Kasumi-1 (cell line): ENCODE measurements around the gene HIF1AN.

Source experiments
- DNase-seq, 2 experiments: peaks; one replicate each; lab custom pipeline; 2025; lab: John Stamatoyannopoulos, UW

The HIF1AN gene

DNA sequence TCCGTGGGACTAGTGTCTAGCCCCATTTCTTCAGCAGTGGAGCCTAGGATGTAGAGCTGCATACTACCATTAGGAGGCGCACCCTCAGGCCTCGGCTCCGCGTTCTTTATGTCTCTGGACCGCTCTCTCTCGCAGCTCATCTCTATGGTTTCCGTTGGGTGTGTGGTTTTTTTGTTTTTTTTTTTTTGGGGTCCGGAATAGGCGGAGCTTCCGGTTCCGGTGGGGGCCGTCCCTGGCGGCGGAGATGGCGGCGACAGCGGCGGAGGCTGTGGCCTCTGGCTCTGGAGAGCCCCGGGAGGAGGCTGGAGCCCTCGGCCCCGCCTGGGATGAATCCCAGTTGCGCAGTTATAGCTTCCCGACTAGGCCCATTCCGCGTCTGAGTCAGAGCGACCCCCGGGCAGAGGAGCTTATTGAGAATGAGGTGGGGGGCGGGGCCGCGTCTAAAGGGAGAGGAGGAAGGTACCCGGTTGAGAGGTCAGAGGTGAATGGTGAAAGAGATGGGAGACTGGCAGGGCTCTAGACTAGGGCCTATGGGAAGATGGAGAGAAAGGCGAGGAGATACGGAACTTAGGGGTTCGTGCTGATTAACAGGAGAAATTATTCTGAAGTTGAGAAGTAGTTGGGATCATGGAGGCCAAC lies at the start of gene HIF1AN:
HIF1AN (plus strand) TSS at position 229 of the 639 bp plus-strand sequence; CDS start at position 245, 16 bp downstream.
- peak; percentile 99 for DNase-seq

- DNase-seq: no peak
Measured at GRCh38 chr10:100487529-100487928, 48.2 kb upstream of the HIF1AN start.

DNA sequence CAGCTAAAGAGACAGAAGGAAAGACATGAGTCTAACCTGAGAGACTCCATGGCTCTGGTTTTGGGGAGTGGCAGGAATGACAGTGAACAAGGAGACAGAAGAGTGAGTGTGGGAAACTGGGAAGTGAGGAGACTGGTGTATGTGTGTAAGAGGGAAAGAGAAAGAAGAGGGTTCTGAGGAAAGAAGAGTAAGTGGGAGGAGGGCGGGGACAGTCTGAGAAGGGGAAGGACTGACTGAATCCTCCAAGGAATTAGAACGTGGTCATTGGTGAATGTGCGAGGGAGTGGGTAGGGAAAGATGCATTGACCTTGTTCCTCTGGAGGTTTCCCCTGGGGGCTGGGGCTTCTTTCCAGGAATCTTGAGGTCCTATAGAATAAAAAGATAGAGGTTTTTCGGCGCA lies 46.3 kb upstream of the HIF1AN start:
- DNase-seq: no peak

- no peak for DNase-seq
Measured at GRCh38 chr10:100490531-100490930, 45.2 kb upstream of the HIF1AN start.

GRCh38 chr10:100496567-100496966 lies 39.2 kb upstream of the HIF1AN start:
- no peak for DNase-seq

DNA sequence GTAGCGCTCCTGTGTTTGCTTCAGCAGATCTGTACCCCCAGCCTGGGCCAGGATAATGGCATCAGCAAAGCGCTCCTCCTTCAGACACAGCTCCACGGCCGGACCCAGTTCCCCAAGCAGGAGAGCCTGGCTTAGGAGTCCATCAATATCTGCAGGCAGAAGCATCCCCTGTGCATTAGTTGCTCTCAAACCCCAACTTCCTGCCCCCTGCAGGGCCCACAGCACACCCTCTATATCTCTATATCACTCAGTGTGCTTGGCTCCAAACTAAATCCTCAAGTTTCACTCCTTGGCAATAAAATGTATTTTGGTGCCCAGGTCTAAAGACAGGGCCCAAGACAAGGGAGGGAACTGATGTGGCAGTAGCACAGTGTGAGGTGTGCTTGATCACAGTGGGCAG lies 37.7 kb upstream of the HIF1AN start:
- DNase-seq: no peak

- no peak for DNase-seq
Measured at GRCh38 chr10:100501423-100501822, 34.3 kb upstream of the HIF1AN start.

GRCh38 chr10:100502926-100503494 lies 32.7 kb upstream of the HIF1AN start:
- no peak for DNase-seq

GRCh38 chr10:100504096-100504495 lies 31.6 kb upstream of the HIF1AN start:
- no peak for DNase-seq

DNA sequence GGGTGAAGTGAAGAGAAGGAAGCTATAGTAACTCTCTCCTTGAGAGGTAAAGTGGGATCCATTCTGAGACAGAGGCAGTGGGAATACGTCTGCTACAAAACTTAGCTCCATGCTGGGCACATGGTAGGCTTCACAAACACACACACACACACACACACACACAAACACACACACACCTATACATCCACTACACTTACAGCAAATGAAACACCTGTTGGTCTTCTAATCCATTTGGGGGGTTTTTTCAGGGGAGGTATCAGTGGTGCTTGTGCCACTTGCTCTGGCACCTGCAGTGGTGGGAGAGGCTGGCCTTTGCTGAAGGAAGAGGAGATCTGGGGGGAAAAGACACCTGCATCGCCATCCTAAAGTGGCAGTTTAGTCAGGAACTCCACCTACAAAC lies 30.6 kb upstream of the HIF1AN start:
- no peak for DNase-seq

- no peak for DNase-seq
Measured at GRCh38 chr10:100506596-100507356, 29.0 kb upstream of the HIF1AN start.

- no peak for DNase-seq
Measured at GRCh38 chr10:100507357-100507732, 28.4 kb upstream of the HIF1AN start.

DNA sequence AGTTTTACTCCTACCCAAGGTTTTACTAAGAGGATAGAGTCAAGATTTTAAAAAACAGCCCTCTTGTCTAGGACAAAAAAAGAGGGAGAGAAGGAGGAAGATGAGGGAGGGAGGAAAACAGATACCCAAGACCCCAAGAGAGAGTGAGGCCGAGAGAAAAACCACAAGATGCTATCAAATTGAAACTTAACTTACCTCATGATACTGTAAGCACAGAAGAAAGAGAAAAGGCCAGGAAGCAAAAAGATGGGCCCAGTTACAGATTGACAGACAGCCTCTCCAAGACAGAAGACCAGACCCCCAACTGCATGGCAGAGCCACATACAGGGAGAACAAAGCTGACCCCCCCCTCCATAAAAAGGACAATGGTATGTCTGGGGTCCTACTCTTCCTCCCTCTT lies 27.5 kb upstream of the HIF1AN start:
- DNase-seq: no peak

DNA sequence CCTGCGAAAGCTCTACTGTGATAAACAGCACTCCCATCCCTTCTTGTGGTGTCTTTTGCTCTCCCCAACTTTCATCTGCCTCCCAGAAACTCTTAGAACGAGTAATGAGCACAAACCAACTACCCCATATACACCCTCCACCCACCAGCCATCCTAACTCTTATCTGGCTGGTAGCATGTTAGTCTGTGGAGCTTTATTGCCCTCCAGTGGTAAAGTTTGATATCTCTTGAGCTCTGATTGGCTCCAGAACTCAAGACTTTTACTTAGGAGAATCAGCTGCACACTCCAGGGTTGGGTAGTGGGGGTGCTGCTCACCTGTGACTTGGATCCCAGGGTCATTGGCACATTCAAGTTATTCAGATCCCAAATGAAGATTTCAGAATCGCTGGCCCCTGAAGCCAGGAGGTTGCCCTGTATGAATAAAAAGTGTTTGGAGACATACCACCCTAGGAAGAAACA lies 27.0 kb upstream of the HIF1AN start:
- DNase-seq: peak; percentile 78 to 88

GRCh38 chr10:100509241-100509840 lies 26.4 kb upstream of the HIF1AN start:
- no peak for DNase-seq

DNA sequence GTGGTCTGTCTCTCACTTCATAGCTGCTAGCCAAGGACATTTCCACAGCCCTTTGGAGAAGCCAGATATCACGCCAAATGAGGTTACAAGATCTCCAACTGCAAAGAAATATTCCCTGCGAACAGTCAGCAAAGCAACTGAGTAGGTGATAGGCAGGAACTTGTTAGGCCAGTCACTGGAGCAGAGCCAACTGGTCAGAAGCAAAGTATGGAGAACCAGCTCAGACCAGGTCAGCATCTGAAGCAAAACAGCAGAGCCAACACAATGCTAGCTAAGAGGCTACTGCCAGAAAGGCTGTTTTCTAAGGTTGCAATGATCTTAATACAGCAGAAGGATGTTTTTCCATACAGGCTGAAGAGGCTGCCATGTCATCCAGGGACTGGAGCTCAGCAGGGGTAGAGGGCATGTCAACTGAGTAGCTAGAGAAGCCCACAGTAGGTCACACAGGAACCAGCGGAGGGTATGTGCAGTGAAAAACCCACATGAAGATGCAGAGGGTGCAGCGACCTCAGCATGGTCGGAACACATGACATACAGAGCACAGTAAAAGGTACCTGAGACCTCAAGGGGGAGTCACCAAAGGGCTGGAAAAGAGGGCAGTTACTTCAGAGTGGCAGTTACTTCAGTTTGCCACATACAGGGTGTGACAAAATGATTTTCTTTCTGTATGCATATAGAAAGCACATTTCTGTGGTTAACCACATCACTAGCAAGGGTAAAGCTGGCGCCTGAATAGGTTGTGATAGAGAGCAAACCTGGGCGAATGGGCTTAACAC lies 25.0 kb upstream of the HIF1AN start:
- peak; percentile 57 to 75 for DNase-seq

GRCh38 chr10:100515612-100516011 lies 20.1 kb upstream of the HIF1AN start:
- no peak for DNase-seq

DNA sequence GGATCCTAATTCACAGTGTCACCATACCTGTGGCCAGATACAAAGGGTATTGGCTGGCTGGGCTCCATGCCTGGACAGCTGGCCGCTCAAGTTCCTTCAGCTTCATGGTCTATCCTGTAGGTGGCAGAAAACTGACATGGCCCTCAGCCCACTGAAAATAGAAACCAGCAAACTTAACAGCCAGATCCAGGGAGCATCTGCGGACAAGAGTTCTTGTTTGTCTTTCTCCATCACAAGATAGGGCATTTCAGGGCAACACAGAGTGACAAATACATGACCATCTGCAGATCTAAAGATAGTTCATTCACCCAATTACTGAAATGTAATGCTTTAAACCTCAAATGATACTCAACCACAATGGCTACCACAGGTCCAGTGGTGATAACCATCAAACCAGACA lies 18.9 kb upstream of the HIF1AN start:
- no peak for DNase-seq

GRCh38 chr10:100518761-100519241 lies 16.9 kb upstream of the HIF1AN start:
- peak; percentile 69 to 89 for DNase-seq

- no peak for DNase-seq
Measured at GRCh38 chr10:100519311-100520051, 16.3 kb upstream of the HIF1AN start, which contains the start of gene SEC31B. Gene SEC31B (minus strand): TSS chr10:100519861. CDS start chr10:100516952, 2,909 bp downstream.

GRCh38 chr10:100520811-100521210 lies 14.9 kb upstream of the HIF1AN start:
- DNase-seq: no peak
